ENCODE data around the gene CAMTA2. TPM values are rescaled to one million over a fixed set of nuclear protein-coding genes. Genes with fewer than 3 reads are reported as not detected.

Gene CAMTA2
- 10 to 100 TPM; 15.0 to 53.4 TPM for total RNA-seq
- polyA plus RNA-seq: 10 to 100 TPM; 45.8 to 66.3 TPM
- long read RNA-seq, donor 1, partial matches to known transcripts: 0 of 2 reads
- long read RNA-seq, donor 1, other reads (novel, unspliced or antisense): 0 of 2 reads
- long read RNA-seq, donor 2: 0 reads
- long read RNA-seq, donor 3, partial matches to known transcripts: 5 of 8 reads
- long read RNA-seq, donor 3, other reads (novel, unspliced or antisense): 0 of 8 reads
- long read RNA-seq, donor 4, partial matches to known transcripts: 0 of 2 reads
- long read RNA-seq, donor 4, other reads (novel, unspliced or antisense): 0 of 2 reads
- long read RNA-seq, donor 5, partial matches to known transcripts: 0 of 4 reads
- long read RNA-seq, donor 5, other reads (novel, unspliced or antisense): 0 of 4 reads

GRCh38 chr17:4986951-4987766 lies at the start of gene CAMTA2:
TSS of gene CAMTA2 (minus strand) at chr17:4987675. CDS start at chr17:4986222, 1,453 bp downstream.
- ATAC-seq (ENCODE audit: insufficient read depth, low FRiP score) (peak; percentile 88), DNase-seq (peak; percentile 78 to 86 (median 82))
- Histone ChIP-seq H3K27ac (ENCODE audit: low read depth in 1 of 2, low read length in 1 of 2) (peak within 1 kb of the TSS; percentile 91 to 96), H3K4me3 (peak within 1 kb of the TSS; percentile 87), H3K9me3 (ENCODE audit: control insufficient read depth in 4 of 4, insufficient read depth in 3 of 4, low read length in 3 of 4) (no peaks in the 10 kb centered on the region), H3K36me3 (ENCODE audit: control insufficient read depth in 4 of 4, insufficient read depth in 4 of 4, low read length in 4 of 4) (peaks cover 3 to 9% (median 5%) of the 10 kb centered on the region in 4 donors), H3K27me3 (ENCODE audit: control insufficient read depth in 3 of 3, insufficient read depth in 3 of 3, low read length in 2 of 3) (no peaks in the 10 kb centered on the region), H3K9ac (ENCODE audit: insufficient read depth in 1 of 2, low read length in 2 of 2) (peak within 1 kb of the TSS; percentile 42 to 79), H3K4me1 (ENCODE audit: control insufficient read depth in 5 of 5, insufficient read depth in 5 of 5, low read length in 5 of 5) (peaks cover 8 to 22% (median 14%) of the 10 kb centered on the region in 5 donors)
- WGBS, 2 donors: 1% methylated on average over 63 to 78 of the region's 78 CpGs
- TF ChIP-seq, protein P1, sequence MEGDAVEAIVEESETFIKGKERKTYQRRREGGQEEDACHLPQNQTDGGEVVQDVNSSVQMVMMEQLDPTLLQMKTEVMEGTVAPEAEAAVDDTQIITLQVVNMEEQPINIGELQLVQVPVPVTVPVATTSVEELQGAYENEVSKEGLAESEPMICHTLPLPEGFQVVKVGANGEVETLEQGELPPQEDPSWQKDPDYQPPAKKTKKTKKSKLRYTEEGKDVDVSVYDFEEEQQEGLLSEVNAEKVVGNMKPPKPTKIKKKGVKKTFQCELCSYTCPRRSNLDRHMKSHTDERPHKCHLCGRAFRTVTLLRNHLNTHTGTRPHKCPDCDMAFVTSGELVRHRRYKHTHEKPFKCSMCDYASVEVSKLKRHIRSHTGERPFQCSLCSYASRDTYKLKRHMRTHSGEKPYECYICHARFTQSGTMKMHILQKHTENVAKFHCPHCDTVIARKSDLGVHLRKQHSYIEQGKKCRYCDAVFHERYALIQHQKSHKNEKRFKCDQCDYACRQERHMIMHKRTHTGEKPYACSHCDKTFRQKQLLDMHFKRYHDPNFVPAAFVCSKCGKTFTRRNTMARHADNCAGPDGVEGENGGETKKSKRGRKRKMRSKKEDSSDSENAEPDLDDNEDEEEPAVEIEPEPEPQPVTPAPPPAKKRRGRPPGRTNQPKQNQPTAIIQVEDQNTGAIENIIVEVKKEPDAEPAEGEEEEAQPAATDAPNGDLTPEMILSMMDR (IDR thresholded peaks at IDR 0.05; ENCODE audit: control extremely low read depth, extremely low read depth): peak; percentile 31

- 8 to 13% methylated on average over 14 to 24 of the region's 24 CpGs for WGBS, 2 donors
- peak in 1 of 3 donors; percentile 13 for DNase-seq
- TF ChIP-seq, protein P1 (IDR thresholded peaks at IDR 0.05; ENCODE audit: control extremely low read depth, extremely low read depth): no peak
- H3K9me3 ChIP-seq (ENCODE audit: control insufficient read depth in 4 of 4, insufficient read depth in 3 of 4, low read length in 3 of 4): no peaks in the 10 kb centered on the region
- no peak within 1 kb of the TSS for H3K9ac ChIP-seq (ENCODE audit: insufficient read depth in 1 of 2, low read length in 2 of 2)
- H3K27ac ChIP-seq (ENCODE audit: low read depth in 1 of 2, low read length in 1 of 2): no peak within 1 kb of the TSS
- no peaks in the 10 kb centered on the region for H3K36me3 ChIP-seq (ENCODE audit: control insufficient read depth in 4 of 4, insufficient read depth in 4 of 4, low read length in 4 of 4)
- no peak within 1 kb of the TSS for H3K4me3 ChIP-seq
- H3K4me1 ChIP-seq (ENCODE audit: control insufficient read depth in 5 of 5, insufficient read depth in 5 of 5, low read length in 5 of 5): peaks cover 0 to 5% (median 0%) of the 10 kb centered on the region in 5 donors
- ATAC-seq (ENCODE audit: insufficient read depth, low FRiP score): no peak
- peaks cover 0 to 12% (median 0%) of the 10 kb centered on the region in 3 donors for H3K27me3 ChIP-seq (ENCODE audit: control insufficient read depth in 3 of 3, insufficient read depth in 3 of 3, low read length in 2 of 3)
These were observed 47.8 kb upstream of the CAMTA2 start, which contains the start of gene SLC52A1 for GRCh38 chr17:5035315-5035714. TSS of gene SLC52A1 (minus strand) at chr17:5035426. CDS start at chr17:5034606, 820 bp downstream.

- H3K4me1 ChIP-seq (ENCODE audit: control insufficient read depth in 5 of 5, insufficient read depth in 5 of 5, low read length in 5 of 5): peaks cover 0 to 5% (median 0%) of the 10 kb centered on the region in 5 donors
- H3K9me3 ChIP-seq (ENCODE audit: control insufficient read depth in 4 of 4, insufficient read depth in 3 of 4, low read length in 3 of 4): no peaks in the 10 kb centered on the region
- no peak overlapping the region for H3K4me3 ChIP-seq
- ATAC-seq (ENCODE audit: insufficient read depth, low FRiP score) (no peak), DNase-seq (no peak)
- 82 to 92% methylated on average over 14 of the region's 14 CpGs for WGBS, 2 donors
- no peak overlapping the region for H3K27ac ChIP-seq (ENCODE audit: low read depth in 1 of 2, low read length in 1 of 2)
- H3K36me3 ChIP-seq (ENCODE audit: control insufficient read depth in 4 of 4, insufficient read depth in 4 of 4, low read length in 4 of 4): no peaks in the 10 kb centered on the region
- peaks cover 0 to 12% (median 0%) of the 10 kb centered on the region in 3 donors for H3K27me3 ChIP-seq (ENCODE audit: control insufficient read depth in 3 of 3, insufficient read depth in 3 of 3, low read length in 2 of 3)
- TF ChIP-seq, protein P1 (IDR thresholded peaks at IDR 0.05; ENCODE audit: control extremely low read depth, extremely low read depth): no peak
- no peak overlapping the region for H3K9ac ChIP-seq (ENCODE audit: insufficient read depth in 1 of 2, low read length in 2 of 2)
These were observed 47.2 kb upstream of the CAMTA2 start for GRCh38 chr17:5034651-5035050.

All from lung (tissue), 16 donors.